Progenitor cell of endocrine pancreas (in vitro differentiated cells): Measurements from ENCODE around the gene PRRT1B. TPM values are rescaled to one million over a fixed set of nuclear protein-coding genes. Genes with fewer than 3 reads are reported as not detected.

Experiments used
- DNase-seq: peaks from one replicate; pipeline ENCODE4 v3.0.0; 2021; ENCODE audit warnings: low spot score; ENCODE audit not compliant: unreplicated experiment
- H3K27ac Mint-ChIP-seq: 2 replicates; pipeline ENCODE4 v1.8.0; 2021; ENCODE audit warnings: mild to moderate bottlenecking, moderate library complexity, mixed read lengths
- H3K27me3 Mint-ChIP-seq: 2 replicates; pipeline ENCODE4 v1.8.0; 2021; ENCODE audit warnings: mixed read lengths
- H3K36me3 Mint-ChIP-seq: 2 replicates; pipeline ENCODE4 v1.8.0; 2022; ENCODE audit warnings: mixed read lengths; ENCODE audit not compliant: insufficient read depth
- H3K4me1 Mint-ChIP-seq: 2 replicates; pipeline ENCODE4 v1.8.0; 2021; ENCODE audit warnings: low read depth, mixed read lengths
- H3K4me3 Mint-ChIP-seq: 2 replicates; pipeline ENCODE4 v1.8.0; 2021; ENCODE audit warnings: low read depth, mild to moderate bottlenecking, moderate library complexity, mixed read lengths
- H3K9me3 Mint-ChIP-seq: 2 replicates; pipeline ENCODE4 v1.8.0; 2021; ENCODE audit warnings: low read depth, mixed read lengths
- CTCF ChIP-seq: fragments of 200-600 bp; sonication (generic); IDR thresholded peaks from one replicate; pipeline ENCODE4 v1.5.0; 2021; ENCODE audit warnings: antibody characterized with exemption, mild to moderate bottlenecking; ENCODE audit not compliant: unreplicated experiment
- total RNA-seq: library from RNA; stranded (reverse); gene quantifications from 2 replicates; pipeline ENCODE4 v1.2.1, GENCODE V29; 2021

Gene PRRT1B
- total RNA-seq, 1 donor from 2014 or later = 6.7 TPM

GRCh38 chr9:131518553-131518952 is 26.8 kb upstream of the PRRT1B start:
- Mint-ChIP-seq H3K27ac (no peak overlapping the region), H3K36me3 (peaks cover 13% of the 10 kb centered on the region), H3K9me3 (no peaks in the 10 kb centered on the region), H3K4me1 (no peaks in the 10 kb centered on the region), H3K4me3 (no peak overlapping the region), H3K27me3 (no peaks in the 10 kb centered on the region)
- DNase-seq = no peak
- no peak for TF ChIP-seq CTCF

GRCh38 chr9:131520503-131520902 is 24.8 kb upstream of the PRRT1B start:
- H3K4me3 Mint-ChIP-seq = no peak overlapping the region

GRCh38 chr9:131521203-131521602 is 24.1 kb upstream of the PRRT1B start:
- Mint-ChIP-seq H3K4me3 (no peak overlapping the region), H3K27me3 (no peaks in the 10 kb centered on the region), H3K4me1 (no peaks in the 10 kb centered on the region), H3K36me3 (peaks cover 14% of the 10 kb centered on the region), H3K27ac (no peak overlapping the region), H3K9me3 (no peaks in the 10 kb centered on the region)
- DNase-seq = no peak
- TF ChIP-seq CTCF = no peak

More at GRCh38 chr9:131520503-131520902, 24.8 kb upstream of the PRRT1B start:
- H3K27me3 Mint-ChIP-seq = no peaks in the 10 kb centered on the region
- DNase-seq = no peak
- no peak for TF ChIP-seq CTCF
- H3K36me3 Mint-ChIP-seq = peaks cover 14% of the 10 kb centered on the region
- H3K9me3 Mint-ChIP-seq = no peaks in the 10 kb centered on the region
- no peaks in the 10 kb centered on the region for H3K4me1 Mint-ChIP-seq
- H3K27ac Mint-ChIP-seq = no peak overlapping the region

GRCh38 chr9:131521822-131522221 is 23.5 kb upstream of the PRRT1B start:
- H3K36me3 Mint-ChIP-seq = peaks cover 18% of the 10 kb centered on the region
- no peak for DNase-seq
- TF ChIP-seq CTCF = no peak
- H3K27me3 Mint-ChIP-seq = no peaks in the 10 kb centered on the region
- no peaks in the 10 kb centered on the region for H3K9me3 Mint-ChIP-seq
- H3K4me1 Mint-ChIP-seq = no peaks in the 10 kb centered on the region
- H3K27ac Mint-ChIP-seq = no peak overlapping the region
- H3K4me3 Mint-ChIP-seq = no peak overlapping the region

- Mint-ChIP-seq H3K9me3 (no peaks in the 10 kb centered on the region), H3K4me3 (no peak overlapping the region), H3K27ac (no peak overlapping the region), H3K4me1 (no peaks in the 10 kb centered on the region), H3K36me3 (peaks cover 18% of the 10 kb centered on the region), H3K27me3 (no peaks in the 10 kb centered on the region)
- no peak for TF ChIP-seq CTCF
- no peak for DNase-seq
Measured at GRCh38 chr9:131522257-131523085, 22.9 kb upstream of the PRRT1B start.
